Measurements from ENCODE around the gene MRPL24. TPM values are rescaled to one million over a fixed set of nuclear protein-coding genes. Genes with fewer than 3 reads are reported as not detected.
A peak's percentile ranks its signal among the peaks of the same experiment; 100 is the strongest.

The MRPL24 gene
- total RNA-seq, 1 donor from 2014 or later, result 41.8 TPM

DNA sequence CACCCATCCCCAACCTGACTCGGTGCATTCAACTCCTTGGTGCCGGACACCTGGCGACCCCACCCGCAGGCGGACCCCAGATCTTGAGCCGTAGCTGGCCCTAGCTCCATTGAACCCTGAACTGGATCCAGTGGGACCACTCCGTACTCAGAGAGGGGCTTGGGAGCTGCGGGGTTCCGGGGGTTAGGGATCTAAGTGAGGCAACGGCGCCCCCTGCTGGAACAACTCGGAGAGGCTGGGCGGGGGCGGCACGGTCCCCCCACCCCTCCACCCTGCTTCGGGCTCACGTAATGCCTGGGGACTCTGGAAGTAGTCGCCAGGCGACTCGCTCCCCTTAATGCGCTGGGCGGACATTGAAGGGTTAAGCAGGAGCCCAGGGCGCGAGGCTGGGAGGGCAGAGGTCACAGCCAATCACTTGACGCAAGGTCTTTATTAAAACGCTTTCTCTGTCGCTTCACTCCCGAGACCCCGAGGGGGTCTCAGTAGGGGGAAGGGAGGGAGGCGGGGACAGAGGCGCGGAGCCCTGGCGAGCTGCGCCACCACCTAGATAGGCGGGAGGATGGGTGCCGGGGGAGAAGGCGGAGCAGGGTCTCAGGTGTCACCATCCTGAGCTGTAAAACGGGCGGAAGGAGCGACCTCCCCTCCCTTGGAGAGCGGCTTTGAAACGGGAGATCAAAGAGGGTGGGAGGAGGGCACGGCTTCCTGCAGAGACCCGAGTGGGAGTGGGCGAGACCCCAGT, 34.8 kb downstream of the MRPL24 start:
- H3K36me3 ChIP-seq, result no peaks in the 10 kb centered on the region

GRCh38 chr1:156705321-156705917, 35.5 kb downstream of the MRPL24 start, which contains the start of gene CRABP2:
CRABP2 (minus strand) TSS chr1:156705583; CDS start chr1:156705446, 137 bp downstream.
- intact Hi-C loops (cut with DNase I), result no loop called here
- Histone ChIP-seq H3K27ac (peak within 1 kb of the TSS; percentile 44), H3K27me3 (peaks cover 48% of the 10 kb centered on the region), H3K9me3 (no peaks in the 10 kb centered on the region), H3K4me3 (peak within 1 kb of the TSS; percentile 48), H3K4me1 (peaks cover 27% of the 10 kb centered on the region), H3K36me3 (no peaks in the 10 kb centered on the region)
- DNase-seq, result no peak
- TF ChIP-seq, protein P1, sequence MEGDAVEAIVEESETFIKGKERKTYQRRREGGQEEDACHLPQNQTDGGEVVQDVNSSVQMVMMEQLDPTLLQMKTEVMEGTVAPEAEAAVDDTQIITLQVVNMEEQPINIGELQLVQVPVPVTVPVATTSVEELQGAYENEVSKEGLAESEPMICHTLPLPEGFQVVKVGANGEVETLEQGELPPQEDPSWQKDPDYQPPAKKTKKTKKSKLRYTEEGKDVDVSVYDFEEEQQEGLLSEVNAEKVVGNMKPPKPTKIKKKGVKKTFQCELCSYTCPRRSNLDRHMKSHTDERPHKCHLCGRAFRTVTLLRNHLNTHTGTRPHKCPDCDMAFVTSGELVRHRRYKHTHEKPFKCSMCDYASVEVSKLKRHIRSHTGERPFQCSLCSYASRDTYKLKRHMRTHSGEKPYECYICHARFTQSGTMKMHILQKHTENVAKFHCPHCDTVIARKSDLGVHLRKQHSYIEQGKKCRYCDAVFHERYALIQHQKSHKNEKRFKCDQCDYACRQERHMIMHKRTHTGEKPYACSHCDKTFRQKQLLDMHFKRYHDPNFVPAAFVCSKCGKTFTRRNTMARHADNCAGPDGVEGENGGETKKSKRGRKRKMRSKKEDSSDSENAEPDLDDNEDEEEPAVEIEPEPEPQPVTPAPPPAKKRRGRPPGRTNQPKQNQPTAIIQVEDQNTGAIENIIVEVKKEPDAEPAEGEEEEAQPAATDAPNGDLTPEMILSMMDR (IDR thresholded peaks at IDR 0.05), result no peak
- ATAC-seq, result peak; percentile 2

More for the DNA sequence above, 34.8 kb downstream of the MRPL24 start:
- H3K27ac ChIP-seq, result peak overlapping the region; percentile 44
- peak; percentile 63 for ATAC-seq
- peaks cover 44% of the 10 kb centered on the region for H3K27me3 ChIP-seq
- no peaks in the 10 kb centered on the region for H3K9me3 ChIP-seq
- no peak for DNase-seq
- peaks cover 27% of the 10 kb centered on the region for H3K4me1 ChIP-seq
- TF ChIP-seq, protein P1 (IDR thresholded peaks at IDR 0.05), result peak; percentile 78
- intact Hi-C loops (cut with DNase I), result no loop called here
- peak overlapping the region; percentile 48 for H3K4me3 ChIP-seq

GRCh38 chr1:156704930-156705320, 36.0 kb downstream of the MRPL24 start:
- DNase-seq (no peak), ATAC-seq (peak; percentile 6)
- H3K4me3 ChIP-seq, result peak overlapping the region; percentile 48
- H3K9me3 ChIP-seq, result no peaks in the 10 kb centered on the region
- no peak overlapping the region for H3K27ac ChIP-seq
- intact Hi-C loops (cut with DNase I), result no loop called here
- H3K27me3 ChIP-seq, result peaks cover 48% of the 10 kb centered on the region
- H3K4me1 ChIP-seq, result peaks cover 27% of the 10 kb centered on the region
- H3K36me3 ChIP-seq, result no peaks in the 10 kb centered on the region
- TF ChIP-seq, protein P1 (IDR thresholded peaks at IDR 0.05), result no peak

- intact Hi-C loops (cut with DNase I), result no loop called here
- H3K9me3 ChIP-seq, result no peaks in the 10 kb centered on the region
- H3K27ac ChIP-seq, result no peak overlapping the region
- ATAC-seq (no peak), DNase-seq (no peak)
- TF ChIP-seq, protein P1 (IDR thresholded peaks at IDR 0.05), result no peak
- H3K4me3 ChIP-seq, result no peak overlapping the region
- H3K27me3 ChIP-seq, result peaks cover 48% of the 10 kb centered on the region
- no peaks in the 10 kb centered on the region for H3K36me3 ChIP-seq
- H3K4me1 ChIP-seq, result peaks cover 24% of the 10 kb centered on the region
Measured at GRCh38 chr1:156704166-156704711, 36.6 kb downstream of the MRPL24 start.

- intact Hi-C loops (cut with DNase I), result no loop called here
- Histone ChIP-seq H3K27ac (no peak overlapping the region), H3K27me3 (peaks cover 48% of the 10 kb centered on the region), H3K9me3 (no peaks in the 10 kb centered on the region), H3K36me3 (no peaks in the 10 kb centered on the region), H3K4me3 (no peak overlapping the region), H3K4me1 (peaks cover 24% of the 10 kb centered on the region)
- DNase-seq (no peak), ATAC-seq (no peak)
- TF ChIP-seq, protein P1 (IDR thresholded peaks at IDR 0.05), result no peak
Measured at GRCh38 chr1:156703741-156704140, 37.1 kb downstream of the MRPL24 start.
